Panc1 (cell line): Measurements from ENCODE around the gene DDOST. TPM values are rescaled to one million over a fixed set of nuclear protein-coding genes. Genes with fewer than 3 reads are reported as not detected.

ENCODE experiments used
- ATAC-seq: fragments of 200-7000 bp; cut with Tn5 transposase; 2 replicates; pipeline ENCODE4 v1.9.1; 2020; ENCODE audit warnings: mild to moderate bottlenecking, moderate library complexity
- BruUV-seq: library from RNA; stranded (reverse); fragments of 400-500 nt; replicated peaks from 2 replicates; lab custom pipeline; 2021; lab: Mats Ljungman, UMichigan
- CTCF ChIA-PET: fragments of 300-600 bp; sonication (Branson Sonifier 250); formaldehyde crosslinking; loops from one replicate; lab custom pipeline; 2022; ENCODE audit warnings: antibody characterized with exemption; lab: Charles Lee
- POLR2A ChIA-PET: fragments of 300-600 bp; sonication (Branson Sonifier 250); formaldehyde crosslinking; loops from one replicate; lab custom pipeline; 2022; ENCODE audit warnings: antibody characterized with exemption; lab: Charles Lee
- DNase-seq: peaks from one replicate; pipeline ENCODE4 v3.0.0-alpha.2; 2010; ENCODE audit warnings: low read depth, low spot score
- H3K27ac ChIP-seq: 2 replicates; pipeline ENCODE4 v1.5.1; 2011; ENCODE audit warnings: mild to moderate bottlenecking, low read length, inconsistent platforms
- H3K27me3 ChIP-seq: fragments of 200-500 bp; sonication (Bioruptor generic); 2 replicates; pipeline ENCODE4 v1.6.0; 2014; ENCODE audit warnings: low read length, inconsistent platforms; ENCODE audit not compliant: control insufficient read depth, insufficient read depth
- H3K36me3 ChIP-seq: fragments of 200-500 bp; sonication (Bioruptor generic); 2 replicates; pipeline ENCODE4 v1.5.1; 2014; ENCODE audit warnings: inconsistent platforms, mild to moderate bottlenecking, low read length, moderate library complexity; ENCODE audit not compliant: control insufficient read depth, insufficient read depth
- H3K4me1 ChIP-seq: 2 replicates; pipeline ENCODE4 v1.5.1; 2011; ENCODE audit warnings: inconsistent platforms, mild to moderate bottlenecking, low read length, moderate library complexity; ENCODE audit not compliant: control insufficient read depth, insufficient read depth
- H3K4me3 ChIP-seq, 2 experiments: 2 replicates each; pipeline ENCODE4 v1.5.1; 2011 to 2012; ENCODE audit warnings: low read depth in 2 of 2, low read length in 2 of 2, mild to moderate bottlenecking in 2 of 2, inconsistent platforms in 1 of 2, moderate library complexity in 1 of 2
- H3K9me3 ChIP-seq: fragments of 200-500 bp; sonication (Bioruptor generic); 2 replicates; pipeline ENCODE4 v1.5.1; 2014; ENCODE audit warnings: low read depth, mild to moderate bottlenecking, inconsistent platforms, low read length, moderate library complexity; ENCODE audit not compliant: control insufficient read depth, insufficient read depth
- CTCF ChIP-seq: fragments of 450-650 bp; IDR thresholded peaks from 2 replicates; pipeline ENCODE4 v1.5.1; 2017; ENCODE audit warnings: mild to moderate bottlenecking
- POLR2AphosphoS5 ChIP-seq: IDR thresholded peaks from 2 replicates; pipeline ENCODE4 v1.6.1; 2012; ENCODE audit warnings: mild to moderate bottlenecking, low read depth, low read length, moderate library complexity
- REST ChIP-seq, 2 experiments: IDR thresholded peaks; 2 replicates each; pipeline ENCODE4 v1.6.1; 2011 to 2012; ENCODE audit warnings: low read depth in 2 of 2, control low read depth in 1 of 2, low read length in 1 of 2, mild to moderate bottlenecking in 1 of 2, moderate library complexity in 1 of 2; ENCODE audit not compliant: insufficient read depth in 1 of 2
- SIN3A ChIP-seq: IDR thresholded peaks from 2 replicates; pipeline ENCODE4 v1.6.1; 2012; ENCODE audit warnings: low read depth, mild to moderate bottlenecking, low read length, moderate library complexity, borderline replicate concordance; ENCODE audit not compliant: insufficient read depth
- TCF7L2 ChIP-seq: IDR thresholded peaks from 2 replicates; pipeline ENCODE4 v1.6.1; 2011; ENCODE audit warnings: mild to moderate bottlenecking, low read depth, low read length, inconsistent platforms
- in situ Hi-C: cut with HindIII; loops from 2 replicates; pipeline ENCODE4 v1.10.0; 2016; ENCODE audit warnings: low sequenced_read_pairs, low pct_unique_long_range_greater_than_20kb
- intact Hi-C: fragments of 100-400 bp; cut with micrococcal nuclease; formaldehyde crosslinking; loops from one replicate; pipeline ENCODE4 v1.10.0; 2022; ENCODE audit not compliant: unreplicated experiment
- total RNA-seq: library from RNA; stranded (reverse); gene quantifications from one replicate; pipeline ENCODE4 v1.2.1, GENCODE V29; 2021; ENCODE audit not compliant: unreplicated experiment

Gene DDOST
- total RNA-seq, 1 experiment from 2014 or later, result 337 TPM

- H3K36me3 ChIP-seq, result no peaks in the 10 kb centered on the region
- in situ Hi-C loops, result no loop called here
- no TSS peak for BruUV-seq
- ATAC-seq, result no peak
- intact Hi-C loops, result no loop called here
- H3K9me3 ChIP-seq, result no peaks in the 10 kb centered on the region
- CTCF ChIA-PET, result interaction anchor here (0.7 kb wide), 1 partner anchor 8 kb away, joined by 3 read pairs; no protein-coding TSS in a partner anchor
- H3K27ac ChIP-seq, result no peak overlapping the region
- no peak overlapping the region for H3K4me3 ChIP-seq
- H3K4me1 ChIP-seq, result no peaks in the 10 kb centered on the region
- no peaks in the 10 kb centered on the region for H3K27me3 ChIP-seq
- TF ChIP-seq REST (IDR thresholded peaks at IDR 0.05; ENCODE audit: insufficient read depth in 1 of 2, low read depth in 2 of 2, low read length in 1 of 2) (no peak), TCF7L2 (no peak), SIN3A (no peak), CTCF (no peak), POLR2AphosphoS5 (no peak)
- POLR2A ChIA-PET, result no interaction called here
- no peak for DNase-seq
Observed at GRCh38 chr1:20704390-20705202, 43.4 kb upstream of the DDOST start.

- H3K4me3 ChIP-seq, result no peak overlapping the region
- DNase-seq, result no peak
- ATAC-seq, result no peak
- no peaks in the 10 kb centered on the region for H3K4me1 ChIP-seq
- BruUV-seq, result no TSS peak
- H3K27me3 ChIP-seq, result no peaks in the 10 kb centered on the region
- no peaks in the 10 kb centered on the region for H3K36me3 ChIP-seq
- no peak overlapping the region for H3K27ac ChIP-seq
- in situ Hi-C loops, result no loop called here
- POLR2A ChIA-PET, result no interaction called here
- TF ChIP-seq REST (IDR thresholded peaks at IDR 0.05; ENCODE audit: insufficient read depth in 1 of 2, low read depth in 2 of 2, low read length in 1 of 2) (no peak), SIN3A (no peak), TCF7L2 (no peak), CTCF (no peak), POLR2AphosphoS5 (no peak)
- intact Hi-C loops, result no loop called here
- CTCF ChIA-PET, result no interaction called here
- no peaks in the 10 kb centered on the region for H3K9me3 ChIP-seq
Observed at GRCh38 chr1:20703124-20703756, 42.1 kb upstream of the DDOST start.
